ENCODE results near the gene SLC7A1. TPM values are rescaled to one million over a fixed set of nuclear protein-coding genes. Genes with fewer than 3 reads are reported as not detected.
A peak's percentile ranks its signal among the peaks of the same experiment; 100 is the strongest.

SLC7A1 gene
- total and polyA plus RNA-seq, 2 experiments from 2014 or later: 23.0 to 74.7 TPM

DNA sequence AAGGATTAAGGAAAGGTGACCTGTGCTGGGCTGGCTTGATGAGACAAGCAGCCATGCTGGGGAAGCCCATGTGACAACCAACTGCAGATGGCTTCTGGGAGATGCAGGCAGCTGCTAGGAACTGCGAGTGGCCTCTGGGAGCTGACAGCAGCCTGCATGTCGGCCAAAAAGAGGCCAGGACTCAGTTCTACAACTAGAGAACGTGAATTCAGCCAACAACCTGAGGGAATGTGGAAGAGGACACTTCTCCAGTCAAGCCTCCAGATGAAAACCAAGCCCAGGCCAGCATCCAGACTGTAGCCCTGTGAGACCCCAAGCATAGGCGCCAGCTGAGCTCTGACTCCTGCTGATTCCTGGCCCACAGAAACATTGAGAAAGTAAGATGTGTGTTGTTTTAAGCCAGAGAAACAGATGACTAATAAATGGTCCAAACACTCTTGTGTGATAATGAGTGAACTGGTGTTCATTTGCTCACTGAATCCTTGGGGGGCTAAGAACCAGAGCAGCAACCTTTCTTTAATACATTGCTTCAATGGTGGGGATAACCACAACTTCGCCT lies 45.0 kb downstream of the SLC7A1 start:
- peaks cover 74% of the 10 kb centered on the region for H4K20me1 ChIP-seq (replicated peaks; ENCODE audit: insufficient read depth)

DNA sequence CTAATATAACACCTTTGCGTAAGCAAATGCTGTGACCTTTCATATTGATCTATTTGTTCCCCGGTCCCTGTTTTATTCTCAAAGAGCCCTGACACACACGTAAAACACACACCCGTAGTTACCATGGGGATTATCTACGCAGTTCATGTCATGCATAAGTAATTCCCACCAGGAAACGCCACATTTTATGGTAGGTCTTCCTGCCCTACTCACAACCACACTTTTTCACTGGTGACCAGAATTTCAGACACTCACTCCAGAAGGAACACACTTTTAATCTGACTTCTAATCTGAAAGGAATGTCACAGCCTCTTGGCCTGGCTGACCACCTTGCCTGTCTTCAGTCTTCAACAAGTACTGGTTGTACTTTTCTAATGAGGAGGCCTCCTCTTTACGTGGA lies 46.8 kb downstream of the SLC7A1 start:
- H3K9me2 ChIP-seq (ENCODE audit: insufficient read depth): no peaks in the 10 kb centered on the region
- H3K4me1 ChIP-seq (ENCODE audit: insufficient read depth): peaks cover 15% of the 10 kb centered on the region
- H4K20me1 ChIP-seq (replicated peaks; ENCODE audit: insufficient read depth): peaks cover 74% of the 10 kb centered on the region
- Mint-ChIP-seq H3K27me3 (ENCODE audit: insufficient read depth, low read depth, poor library complexity) (peaks cover 5% of the 10 kb centered on the region), H3K36me3 (ENCODE audit: low read depth) (peaks cover 83% of the 10 kb centered on the region), H3K9me3 (no peaks in the 10 kb centered on the region; the same call in 2 of the 3 replicates), H3K4me3 (no peak overlapping the region), H3K27ac (no peak overlapping the region), H3K4me1 (peaks cover 51% of the 10 kb centered on the region)
- H3K79me2 ChIP-seq (replicated peaks; ENCODE audit: insufficient read depth): peaks cover 100% of the 10 kb centered on the region
- H3K27me3 ChIP-seq (ENCODE audit: insufficient read depth): no peaks in the 10 kb centered on the region
- 0 out of 2 replicates have a peak overlapping the region, but pooled peaks have one; percentile 19 for H3K27ac ChIP-seq (ENCODE audit: low read depth)
- H3K4me3 ChIP-seq: no peak overlapping the region
- no peak overlapping the region for H2AFZ ChIP-seq
- no peaks in the 10 kb centered on the region for H3F3A ChIP-seq (replicated peaks; ENCODE audit: low read depth)
- H3K4me2 ChIP-seq: no peak overlapping the region
- H3K36me3 ChIP-seq (ENCODE audit: insufficient read depth): peaks cover 30% of the 10 kb centered on the region
- no peak for ATAC-seq
- no peak for DNase-seq (ENCODE audit: low spot score)
- TF ChIP-seq, protein P1, sequence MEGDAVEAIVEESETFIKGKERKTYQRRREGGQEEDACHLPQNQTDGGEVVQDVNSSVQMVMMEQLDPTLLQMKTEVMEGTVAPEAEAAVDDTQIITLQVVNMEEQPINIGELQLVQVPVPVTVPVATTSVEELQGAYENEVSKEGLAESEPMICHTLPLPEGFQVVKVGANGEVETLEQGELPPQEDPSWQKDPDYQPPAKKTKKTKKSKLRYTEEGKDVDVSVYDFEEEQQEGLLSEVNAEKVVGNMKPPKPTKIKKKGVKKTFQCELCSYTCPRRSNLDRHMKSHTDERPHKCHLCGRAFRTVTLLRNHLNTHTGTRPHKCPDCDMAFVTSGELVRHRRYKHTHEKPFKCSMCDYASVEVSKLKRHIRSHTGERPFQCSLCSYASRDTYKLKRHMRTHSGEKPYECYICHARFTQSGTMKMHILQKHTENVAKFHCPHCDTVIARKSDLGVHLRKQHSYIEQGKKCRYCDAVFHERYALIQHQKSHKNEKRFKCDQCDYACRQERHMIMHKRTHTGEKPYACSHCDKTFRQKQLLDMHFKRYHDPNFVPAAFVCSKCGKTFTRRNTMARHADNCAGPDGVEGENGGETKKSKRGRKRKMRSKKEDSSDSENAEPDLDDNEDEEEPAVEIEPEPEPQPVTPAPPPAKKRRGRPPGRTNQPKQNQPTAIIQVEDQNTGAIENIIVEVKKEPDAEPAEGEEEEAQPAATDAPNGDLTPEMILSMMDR (conservative IDR thresholded peaks at IDR 0.05; ENCODE audit: low read depth in 2 of 2): no peak
- TF ChIP-seq, protein P2, sequence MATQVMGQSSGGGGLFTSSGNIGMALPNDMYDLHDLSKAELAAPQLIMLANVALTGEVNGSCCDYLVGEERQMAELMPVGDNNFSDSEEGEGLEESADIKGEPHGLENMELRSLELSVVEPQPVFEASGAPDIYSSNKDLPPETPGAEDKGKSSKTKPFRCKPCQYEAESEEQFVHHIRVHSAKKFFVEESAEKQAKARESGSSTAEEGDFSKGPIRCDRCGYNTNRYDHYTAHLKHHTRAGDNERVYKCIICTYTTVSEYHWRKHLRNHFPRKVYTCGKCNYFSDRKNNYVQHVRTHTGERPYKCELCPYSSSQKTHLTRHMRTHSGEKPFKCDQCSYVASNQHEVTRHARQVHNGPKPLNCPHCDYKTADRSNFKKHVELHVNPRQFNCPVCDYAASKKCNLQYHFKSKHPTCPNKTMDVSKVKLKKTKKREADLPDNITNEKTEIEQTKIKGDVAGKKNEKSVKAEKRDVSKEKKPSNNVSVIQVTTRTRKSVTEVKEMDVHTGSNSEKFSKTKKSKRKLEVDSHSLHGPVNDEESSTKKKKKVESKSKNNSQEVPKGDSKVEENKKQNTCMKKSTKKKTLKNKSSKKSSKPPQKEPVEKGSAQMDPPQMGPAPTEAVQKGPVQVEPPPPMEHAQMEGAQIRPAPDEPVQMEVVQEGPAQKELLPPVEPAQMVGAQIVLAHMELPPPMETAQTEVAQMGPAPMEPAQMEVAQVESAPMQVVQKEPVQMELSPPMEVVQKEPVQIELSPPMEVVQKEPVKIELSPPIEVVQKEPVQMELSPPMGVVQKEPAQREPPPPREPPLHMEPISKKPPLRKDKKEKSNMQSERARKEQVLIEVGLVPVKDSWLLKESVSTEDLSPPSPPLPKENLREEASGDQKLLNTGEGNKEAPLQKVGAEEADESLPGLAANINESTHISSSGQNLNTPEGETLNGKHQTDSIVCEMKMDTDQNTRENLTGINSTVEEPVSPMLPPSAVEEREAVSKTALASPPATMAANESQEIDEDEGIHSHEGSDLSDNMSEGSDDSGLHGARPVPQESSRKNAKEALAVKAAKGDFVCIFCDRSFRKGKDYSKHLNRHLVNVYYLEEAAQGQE (IDR thresholded peaks at IDR 0.05; ENCODE audit: unreplicated experiment): no peak
- no peak for TF ChIP-seq STAT1 (IDR thresholded peaks at IDR 0.05; ENCODE audit: unreplicated experiment)
- no peak for TF ChIP-seq EZH2 (IDR thresholded peaks at IDR 0.05; ENCODE audit: low read depth, unreplicated experiment)
- TF ChIP-seq JUNB (IDR thresholded peaks at IDR 0.05; ENCODE audit: unreplicated experiment): no peak
- TF ChIP-seq NANOG (IDR thresholded peaks at IDR 0.05; ENCODE audit: borderline replicate concordance): no peak
- no peak for TF ChIP-seq ZNF331 (CRISPR knock-in tag; IDR thresholded peaks at IDR 0.05; ENCODE audit: low read depth)

More for the DNA sequence above, 45.0 kb downstream of the SLC7A1 start:
- Histone ChIP-seq H3K4me1 (ENCODE audit: insufficient read depth) (peaks cover 15% of the 10 kb centered on the region), H3K27ac (ENCODE audit: low read depth) (no peak overlapping the region), H3K4me2 (no peak overlapping the region), H2AFZ (no peak overlapping the region), H3F3A (replicated peaks; ENCODE audit: low read depth) (no peaks in the 10 kb centered on the region), H3K27me3 (ENCODE audit: insufficient read depth) (no peaks in the 10 kb centered on the region), H3K4me3 (no peak overlapping the region), H3K9me2 (ENCODE audit: insufficient read depth) (no peaks in the 10 kb centered on the region), H3K36me3 (ENCODE audit: insufficient read depth) (peaks cover 30% of the 10 kb centered on the region), H3K79me2 (replicated peaks; ENCODE audit: insufficient read depth) (peaks cover 99% of the 10 kb centered on the region)
- H3K36me3 Mint-ChIP-seq (ENCODE audit: low read depth): peaks cover 79% of the 10 kb centered on the region
- H3K4me3 Mint-ChIP-seq: no peak overlapping the region
- peaks cover 3% of the 10 kb centered on the region for H3K27me3 Mint-ChIP-seq (ENCODE audit: insufficient read depth, low read depth, poor library complexity)
- TF ChIP-seq EZH2phosphoT487 (IDR thresholded peaks at IDR 0.05; ENCODE audit: unreplicated experiment): no peak
- no peak for TF ChIP-seq CREB1 (CRISPR knock-in tag; IDR thresholded peaks at IDR 0.05; ENCODE audit: low read depth)
- no peak for TF ChIP-seq ZNF331 (CRISPR knock-in tag; IDR thresholded peaks at IDR 0.05; ENCODE audit: low read depth)
- TF ChIP-seq, protein P2 (IDR thresholded peaks at IDR 0.05; ENCODE audit: unreplicated experiment): no peak
- peaks cover 38% of the 10 kb centered on the region for H3K4me1 Mint-ChIP-seq
- no peaks in the 10 kb centered on the region; the same call in 2 of the 3 replicates for H3K9me3 Mint-ChIP-seq
- no peak overlapping the region for H3K27ac Mint-ChIP-seq
- ATAC-seq (no peak), DNase-seq (ENCODE audit: low spot score) (no peak)
